Activated CD4-positive, alpha-beta T cell treated with anti-CD3 and anti-CD28 coated beads, Interleukin-2, amount 50 U/mL, for 1 hour (primary cell): ENCODE measurements around the gene BOC.

ENCODE experiments used
- DNase-seq: peaks from one replicate; pipeline ENCODE4 v3.0.0-alpha.2; 2020

Gene BOC

DNA sequence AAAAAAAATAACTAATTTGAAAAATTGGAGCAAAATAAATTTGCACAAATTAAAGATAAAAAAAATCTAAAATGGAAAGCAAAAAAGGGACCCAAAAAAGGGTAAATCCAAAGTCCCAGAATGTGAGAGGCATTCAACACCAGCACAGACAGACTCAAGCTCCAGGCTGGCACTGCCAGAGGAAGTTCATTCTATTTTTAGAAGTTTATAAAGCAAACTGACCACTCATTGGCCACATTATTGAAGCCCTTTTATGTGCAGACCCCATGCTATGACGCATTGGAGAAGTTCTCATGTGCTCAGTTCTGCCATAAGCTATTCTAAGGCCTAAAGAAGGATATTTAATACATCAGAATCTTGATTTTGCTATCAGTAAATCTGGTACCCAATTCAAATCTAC is 17.6 kb upstream of the BOC start:
- DNase-seq = no peak

DNA sequence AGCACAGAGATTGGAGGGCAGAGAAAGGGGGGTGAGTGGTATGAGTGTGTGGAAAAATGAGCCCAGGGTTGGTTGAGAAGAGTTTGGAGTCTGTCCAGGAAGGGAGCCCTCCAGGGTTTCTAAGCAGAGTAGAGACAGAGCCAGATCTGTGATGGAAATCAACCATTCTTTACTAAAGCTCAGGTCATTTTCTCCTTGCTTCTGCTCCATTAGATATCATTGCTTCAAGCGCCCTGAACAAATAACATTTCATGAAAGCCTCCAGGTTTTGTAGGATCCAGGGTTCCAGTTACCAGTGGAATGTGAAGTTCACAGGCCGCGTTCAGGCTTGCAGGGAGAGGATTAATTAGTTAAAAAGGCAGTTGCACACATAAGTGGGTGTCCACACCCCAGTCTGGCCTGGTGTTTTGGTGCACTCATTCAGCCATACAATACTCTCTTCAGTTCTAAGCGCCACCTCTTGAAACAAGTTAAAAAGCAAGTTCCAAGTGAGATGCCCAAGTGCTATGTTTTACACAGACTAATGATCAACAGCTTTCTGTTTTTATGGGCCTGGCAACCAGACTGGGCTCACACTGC is 16.4 kb upstream of the BOC start:
- DNase-seq = no peak

DNA sequence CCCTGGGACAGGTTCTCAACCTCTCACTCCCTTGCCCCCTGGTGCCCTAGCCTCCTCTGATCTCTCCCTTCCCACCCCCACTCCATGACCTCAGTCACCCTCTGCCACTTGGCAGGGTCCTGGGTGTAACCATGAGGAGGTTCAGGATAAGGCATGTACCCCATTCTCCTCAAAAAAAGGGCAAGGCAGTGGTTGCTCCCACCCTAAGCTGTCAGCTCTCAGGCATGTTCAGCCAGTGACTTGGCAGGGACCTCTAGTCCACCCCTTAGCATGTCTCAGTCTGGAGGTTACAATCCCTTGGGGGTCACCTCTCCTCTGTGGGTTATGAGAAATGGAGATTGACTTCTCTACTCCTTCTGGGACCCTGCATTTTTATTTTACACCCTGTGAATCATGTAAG is 11.0 kb upstream of the BOC start:
- no peak for DNase-seq

DNA sequence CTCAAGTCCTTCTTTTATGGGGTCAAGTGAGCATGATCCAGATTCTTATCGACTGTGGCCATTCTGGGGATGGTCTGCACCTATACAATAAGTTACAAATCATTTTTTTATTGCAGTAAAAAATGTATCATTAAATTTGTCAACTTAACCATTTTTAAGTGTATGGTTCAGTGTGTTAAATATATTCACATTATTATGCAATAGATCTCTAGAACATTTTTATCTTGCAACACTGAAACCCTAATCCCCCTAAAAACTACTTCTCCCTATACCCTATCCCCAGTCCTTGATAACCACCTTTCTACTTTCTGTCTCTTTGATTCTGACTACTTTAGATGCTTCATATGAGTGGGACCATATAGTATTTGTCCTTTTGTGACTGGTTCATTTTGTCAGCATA is 10.4 kb upstream of the BOC start:
- DNase-seq = no peak

DNA sequence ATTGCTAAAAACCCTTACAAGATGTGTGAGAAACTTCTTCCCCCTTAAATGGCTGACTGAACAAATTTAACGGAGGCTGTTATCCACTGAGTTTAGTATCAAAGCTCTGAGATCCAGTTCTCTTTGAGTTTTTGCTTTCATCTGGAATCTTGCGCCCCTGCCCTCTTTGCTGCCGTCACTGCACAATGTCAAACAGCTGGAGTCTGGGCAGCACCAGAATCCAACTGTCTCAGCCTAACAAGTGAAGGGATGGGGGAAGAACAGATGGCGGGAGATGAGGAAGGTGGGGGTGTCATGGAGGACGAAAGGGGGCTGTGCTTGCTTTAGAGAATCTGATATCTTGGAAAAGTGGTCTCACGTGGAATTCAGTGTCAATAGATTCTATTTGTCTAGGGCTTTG is 7.0 kb upstream of the BOC start:
- DNase-seq = no peak

DNA sequence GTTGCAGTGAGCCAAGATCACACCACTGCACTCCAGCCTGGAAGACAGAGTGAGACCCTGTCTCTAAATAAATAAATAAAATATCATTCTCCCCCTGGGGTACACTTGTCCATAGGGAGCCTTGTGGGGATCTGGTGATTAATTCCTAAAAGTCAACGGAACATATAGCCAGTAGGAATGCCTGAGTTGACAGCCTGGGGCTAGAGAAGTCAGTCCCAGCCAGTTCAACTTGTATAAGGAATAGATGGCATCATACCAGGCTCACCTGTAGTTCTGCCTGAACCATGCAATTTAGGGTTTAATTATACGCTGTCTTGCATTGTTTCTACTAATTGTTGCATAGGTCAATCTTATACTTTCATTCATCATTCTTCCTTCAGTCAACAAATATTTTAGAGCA is 5.9 kb upstream of the BOC start:
- DNase-seq = no peak

DNA sequence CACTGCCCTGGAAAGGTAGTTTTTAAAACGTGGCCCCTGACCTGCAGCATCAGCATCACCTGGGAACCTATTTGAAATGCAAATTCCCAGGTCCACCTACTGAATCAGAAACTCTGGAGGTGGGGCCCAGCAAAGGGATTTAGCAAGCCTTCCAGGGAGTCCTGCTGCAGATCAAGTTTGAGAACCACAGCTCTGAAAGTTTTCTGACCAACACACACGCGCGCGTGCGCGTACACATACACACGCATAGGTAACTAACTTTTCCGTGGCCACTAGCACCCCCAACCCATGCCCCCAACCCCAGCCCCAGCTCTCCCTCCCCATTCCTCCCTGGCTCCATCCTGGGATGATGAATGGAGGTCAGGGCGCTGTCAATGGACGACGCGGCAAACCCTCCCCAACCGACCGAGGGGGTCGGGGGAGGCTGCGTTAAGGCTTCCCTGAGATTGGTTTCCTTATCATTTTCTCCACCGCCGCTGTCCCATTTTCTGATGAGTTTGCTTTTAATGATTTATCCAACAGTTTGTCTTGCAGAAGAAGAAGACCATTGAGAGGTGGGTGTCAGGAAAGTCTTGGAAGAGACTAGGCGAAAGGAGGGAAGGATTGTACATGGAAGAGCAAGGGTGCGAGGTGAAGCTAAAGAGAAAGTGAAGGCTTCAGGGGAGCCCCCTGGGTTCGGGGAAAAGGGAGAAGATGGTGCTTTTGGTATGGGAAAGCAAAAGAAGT is 590 bp upstream of the BOC start:
- no peak for DNase-seq

DNA sequence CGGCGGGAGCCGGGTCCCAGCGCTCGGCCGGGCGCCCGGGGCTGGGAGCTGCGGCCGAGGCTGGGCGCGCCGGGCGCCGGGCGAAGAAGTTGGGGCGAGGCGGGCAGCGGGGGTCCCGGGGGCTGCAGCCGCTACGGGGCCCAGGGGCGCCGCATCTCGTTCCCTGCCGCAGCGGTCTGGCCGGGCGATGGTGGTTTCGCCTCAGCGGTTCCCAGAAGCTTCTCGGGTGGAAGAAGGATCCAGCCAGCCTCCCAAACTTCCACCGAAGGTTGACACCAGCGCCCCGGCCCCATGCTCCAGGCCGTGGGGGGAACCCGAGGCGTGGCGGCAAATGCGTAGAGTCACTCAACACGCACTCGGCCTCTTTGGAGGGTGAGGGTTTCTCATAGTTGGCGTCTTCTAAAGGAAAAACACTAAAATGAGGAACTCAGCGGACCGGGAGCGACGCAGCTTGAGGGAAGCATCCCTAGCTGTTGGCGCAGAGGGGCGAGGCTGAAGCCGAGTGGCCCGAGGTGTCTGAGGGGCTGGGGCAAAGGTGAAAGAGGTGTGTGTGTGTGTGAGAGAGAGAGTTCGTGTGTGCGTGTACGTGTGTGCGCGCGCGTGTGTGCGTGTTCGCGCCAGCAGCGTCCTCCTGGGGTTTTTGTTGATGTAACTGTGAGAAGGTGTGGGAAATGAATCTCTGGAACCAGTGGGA is 940 bp downstream of the BOC start:
- DNase-seq = no peak

DNA sequence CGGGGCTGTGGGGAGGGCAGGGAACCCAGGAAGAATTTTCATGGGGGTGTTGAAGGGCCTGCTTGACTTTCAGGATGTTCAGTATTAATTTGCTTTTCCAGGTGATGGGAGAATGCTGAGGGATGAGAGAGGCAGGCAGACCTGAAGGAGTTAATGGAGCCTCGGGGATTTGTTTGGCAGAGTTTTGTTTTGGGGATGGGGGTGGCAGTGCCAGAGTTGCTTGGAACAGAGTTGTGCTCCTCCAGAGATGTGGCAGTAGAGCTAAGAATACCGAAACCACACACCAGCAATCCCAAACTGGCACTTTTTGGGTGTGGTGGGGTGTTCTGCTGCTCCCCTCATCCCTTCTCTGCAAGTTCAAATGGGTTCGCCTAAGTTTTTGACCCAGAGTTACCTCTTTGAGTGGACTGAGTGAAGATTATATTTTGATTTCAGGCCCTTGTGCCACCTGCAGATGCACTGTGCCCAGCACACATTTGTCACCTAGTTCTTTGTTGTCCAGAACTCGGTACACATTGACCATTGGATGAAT is 1.6 kb downstream of the BOC start:
- no peak for DNase-seq

DNA sequence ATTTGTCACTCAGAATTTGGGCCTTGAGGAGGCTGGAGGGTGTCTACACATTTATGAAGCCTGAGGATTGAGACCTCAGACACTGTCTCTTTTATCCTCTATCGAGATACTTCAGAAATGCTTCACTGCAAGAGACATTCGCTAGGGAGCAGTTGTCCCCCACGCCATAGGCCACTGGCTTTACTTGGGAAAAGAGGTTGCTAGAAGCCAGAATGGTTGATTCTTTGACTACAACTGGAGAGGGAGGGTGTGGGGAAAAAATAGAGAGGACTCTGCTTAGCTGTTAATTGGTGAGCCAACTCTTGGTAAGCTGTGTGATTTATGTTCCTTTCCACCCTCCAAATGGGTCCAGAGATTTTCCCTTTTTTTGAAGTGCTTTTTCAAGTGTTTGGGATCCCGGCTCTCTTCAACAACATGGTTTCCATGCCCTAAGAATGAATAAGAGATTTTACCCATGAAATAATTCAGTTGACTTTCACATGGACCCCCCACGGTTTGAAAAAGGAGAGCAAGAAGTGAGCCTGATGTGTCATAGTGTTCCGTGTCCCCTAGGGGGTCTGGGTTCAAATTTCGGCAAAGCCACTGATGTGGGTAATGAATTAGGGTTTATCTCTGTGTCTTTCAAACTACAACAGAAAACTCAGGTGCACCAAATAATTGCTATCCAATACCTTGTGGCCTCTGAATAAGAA is 2.7 kb downstream of the BOC start:
- no peak for DNase-seq

DNA sequence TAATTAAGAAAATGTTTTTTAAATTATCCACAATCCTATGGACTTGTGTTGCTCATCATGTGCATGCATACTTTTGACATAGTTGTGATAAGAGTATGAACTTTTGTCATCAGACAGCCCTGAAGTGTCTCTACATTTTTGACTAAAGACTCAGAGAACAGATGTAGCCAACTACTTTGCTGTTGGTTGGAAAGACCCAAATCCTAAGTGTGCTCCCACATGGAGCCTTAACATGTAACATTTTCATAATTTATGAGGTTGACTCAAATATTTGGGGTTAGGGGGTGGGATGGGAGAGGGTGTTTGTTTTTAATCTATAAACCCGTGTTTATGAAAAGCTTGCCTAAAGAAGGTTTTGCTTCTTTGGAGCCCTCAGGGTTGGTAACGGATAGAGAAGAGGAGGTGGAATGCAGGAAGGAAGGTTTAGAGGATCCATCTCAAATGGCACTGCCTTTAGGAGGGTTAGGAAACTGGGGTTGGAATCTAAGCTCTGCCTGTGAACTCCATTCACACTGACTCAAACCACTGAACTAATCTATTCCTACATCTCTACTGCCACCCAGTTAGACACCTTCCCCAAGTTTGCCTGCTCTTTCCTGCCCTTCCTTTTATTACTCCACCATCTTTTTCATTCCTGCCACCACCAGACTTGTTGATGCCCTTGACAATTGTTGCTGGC is 3.7 kb downstream of the BOC start:
- no peak for DNase-seq

DNA sequence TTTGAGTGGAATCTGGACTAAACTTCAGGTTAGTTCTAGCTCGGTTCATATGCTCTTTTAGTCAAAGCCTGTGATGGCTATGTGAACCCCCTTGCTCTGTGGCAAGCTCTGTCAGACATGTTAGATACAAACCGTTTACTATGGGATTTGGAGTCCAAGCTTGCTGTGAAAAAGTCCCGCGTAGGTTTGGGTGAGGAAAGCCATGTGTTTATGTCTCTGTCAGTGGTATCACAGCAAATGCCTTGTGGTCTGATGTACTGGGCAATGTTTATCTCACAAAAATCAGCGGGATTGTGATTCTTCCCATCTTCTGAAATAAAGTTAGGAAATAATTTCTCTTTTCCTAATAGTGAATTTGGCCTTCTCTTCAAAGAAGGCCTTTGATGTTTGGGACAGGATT is 5.0 kb downstream of the BOC start:
- DNase-seq = no peak

DNA sequence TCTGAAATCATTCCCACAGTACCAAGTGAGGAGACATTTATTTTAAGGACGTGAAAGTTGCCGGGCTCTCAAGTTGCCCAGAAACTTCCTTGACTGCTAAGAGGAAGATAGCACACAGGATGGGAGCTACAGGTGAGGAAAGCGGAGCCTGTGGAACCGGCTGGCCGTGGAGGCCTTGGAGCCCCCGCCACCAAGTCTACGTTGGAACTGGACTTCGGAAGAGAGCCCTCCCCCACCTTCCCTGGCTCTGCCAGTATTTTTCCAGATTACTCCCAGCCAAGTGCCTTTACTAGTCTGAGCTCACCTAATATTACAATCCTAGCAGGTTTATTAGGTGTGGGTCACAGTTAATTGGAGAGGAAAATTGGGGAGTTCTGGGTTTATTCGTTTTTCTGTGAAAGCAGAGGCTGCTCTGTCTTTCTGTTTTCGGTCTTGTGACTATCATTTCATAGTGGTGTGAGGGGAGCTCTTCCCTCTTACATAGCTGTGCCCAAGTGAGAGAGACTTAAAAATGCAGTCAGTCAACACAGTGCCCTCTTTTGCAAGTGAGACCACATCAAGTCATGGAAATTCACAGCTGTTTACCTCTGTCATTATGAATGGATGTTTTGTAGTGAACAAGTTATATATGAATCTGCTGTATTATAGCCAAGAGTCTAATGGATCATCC is 6.8 kb downstream of the BOC start:
- no peak for DNase-seq

DNA sequence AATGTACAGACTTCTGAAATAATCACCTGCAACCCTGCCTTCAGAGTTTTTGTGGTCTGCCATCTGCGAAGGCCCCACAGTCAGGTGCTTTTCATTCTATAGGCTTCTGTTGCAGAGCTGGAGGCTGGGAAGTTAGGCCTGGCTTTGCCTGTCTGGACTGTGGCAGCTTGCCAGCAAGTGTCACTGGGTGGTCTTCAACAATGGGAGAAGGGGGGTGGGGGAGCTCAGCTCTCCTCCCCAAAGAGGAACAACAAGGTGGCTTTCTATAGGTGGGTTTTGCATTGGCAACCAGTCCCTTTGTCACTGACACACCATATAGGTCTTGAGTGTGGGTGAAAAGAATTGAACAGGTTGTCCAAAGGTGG is 7.3 kb downstream of the BOC start:
- no peak for DNase-seq

DNA sequence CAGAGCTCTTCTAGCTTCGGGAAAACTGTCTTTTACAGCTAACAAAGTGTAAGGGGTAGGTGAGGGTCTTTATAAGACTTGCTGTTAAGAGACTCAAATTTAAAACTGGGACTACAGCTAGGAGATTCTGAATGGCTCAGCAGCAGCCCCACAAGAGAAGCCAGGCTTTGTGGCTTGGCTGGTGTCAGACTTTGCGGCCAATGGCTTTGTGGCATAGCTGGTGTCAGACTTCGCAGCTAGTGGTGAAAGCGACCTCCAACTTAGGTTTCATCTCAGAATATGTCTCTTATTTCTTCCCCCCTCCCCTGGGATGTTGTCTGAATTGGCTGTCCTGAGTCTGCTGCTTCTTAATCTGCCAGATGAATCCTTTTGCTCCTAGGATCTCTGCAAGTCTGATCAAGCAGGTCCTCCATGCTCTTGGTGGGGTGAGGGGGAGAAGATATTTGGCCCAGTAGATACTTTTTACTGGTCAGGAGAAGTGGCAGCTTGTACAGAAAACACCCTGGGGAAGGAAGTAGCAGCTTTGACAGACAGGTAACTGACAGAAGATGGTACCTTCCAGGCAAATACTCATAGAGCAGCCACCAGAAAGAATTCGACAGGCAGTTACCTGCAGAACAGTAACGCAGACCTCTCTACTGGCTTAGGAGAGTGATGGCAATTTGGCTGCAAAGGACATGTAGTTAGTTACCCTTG is 8.4 kb downstream of the BOC start:
- DNase-seq = no peak

DNA sequence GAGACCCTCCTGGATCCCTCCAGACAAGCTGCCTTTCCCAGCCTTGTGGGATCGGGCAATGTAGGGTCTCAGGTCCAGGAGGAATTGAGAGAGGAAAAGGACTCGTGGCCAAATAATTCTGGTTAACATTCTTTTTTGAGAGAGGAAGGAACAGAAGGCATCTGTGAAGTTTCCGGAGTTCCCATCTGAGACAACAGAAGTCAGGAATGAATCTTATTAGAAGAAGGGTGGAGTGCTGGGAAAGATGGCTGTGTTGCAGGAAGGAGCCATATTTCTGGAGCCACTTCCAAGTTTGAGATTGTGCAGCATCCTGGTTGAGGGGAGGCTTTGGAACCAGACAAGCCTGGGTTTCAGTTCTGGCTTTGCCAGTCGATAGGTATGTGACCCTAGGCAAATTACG is 9.4 kb downstream of the BOC start:
- no peak for DNase-seq

DNA sequence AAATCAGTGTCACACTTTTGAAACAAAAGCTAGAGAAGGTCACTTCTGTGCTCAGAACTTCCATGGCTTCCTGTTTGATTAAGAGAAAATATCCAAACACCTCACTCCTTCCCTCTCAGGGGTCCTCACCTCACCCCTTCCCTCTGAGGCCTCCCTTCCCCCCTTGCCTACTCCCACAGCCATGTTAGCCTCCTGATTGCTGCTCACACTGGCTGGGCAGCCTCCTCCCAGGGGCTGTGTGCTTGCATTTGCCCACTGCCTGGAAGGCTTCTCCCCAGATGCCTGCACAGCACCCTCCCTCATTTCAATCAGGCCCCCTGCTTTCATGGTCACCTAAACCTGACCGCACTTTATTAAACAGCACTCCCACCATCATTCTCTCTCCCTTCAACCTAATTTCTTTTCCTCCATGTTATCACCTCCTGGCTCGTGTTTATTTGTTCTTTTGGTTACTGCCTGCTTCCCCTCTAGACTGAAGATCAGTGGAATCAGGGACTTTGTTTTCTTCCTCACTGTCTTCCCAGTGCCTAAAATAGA is 10.4 kb downstream of the BOC start:
- DNase-seq = no peak

DNA sequence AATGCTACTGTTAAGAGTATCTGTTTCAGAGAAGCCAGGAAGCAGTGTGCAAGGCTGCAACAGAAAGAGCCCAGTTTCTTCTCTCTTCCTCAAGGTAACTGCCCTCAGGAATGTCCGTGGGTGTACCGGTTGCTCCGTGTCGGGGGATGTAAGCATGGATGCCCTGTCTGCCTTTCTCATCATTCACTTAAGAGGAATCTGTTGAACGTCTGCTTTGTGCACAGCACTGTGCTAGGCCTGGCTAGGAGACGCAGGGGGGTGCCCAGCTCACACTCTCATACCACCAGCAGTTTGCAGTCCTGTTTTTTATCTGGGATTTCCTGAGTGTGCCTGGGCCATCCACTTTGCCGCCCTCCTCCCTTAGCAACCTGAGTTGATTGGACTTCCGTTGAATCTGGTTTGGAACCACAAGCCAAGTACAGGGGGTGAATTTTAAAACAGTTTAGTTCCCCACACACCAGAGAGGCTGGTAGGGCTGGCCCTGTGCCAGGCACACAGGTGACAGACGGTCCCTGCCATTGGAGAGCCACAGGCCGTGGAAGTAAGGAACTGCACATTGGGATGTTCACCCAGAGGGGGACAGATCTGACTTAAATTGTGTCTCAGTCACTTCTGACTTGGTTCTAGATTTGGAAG is 11.2 kb downstream of the BOC start:
- no peak for DNase-seq

DNA sequence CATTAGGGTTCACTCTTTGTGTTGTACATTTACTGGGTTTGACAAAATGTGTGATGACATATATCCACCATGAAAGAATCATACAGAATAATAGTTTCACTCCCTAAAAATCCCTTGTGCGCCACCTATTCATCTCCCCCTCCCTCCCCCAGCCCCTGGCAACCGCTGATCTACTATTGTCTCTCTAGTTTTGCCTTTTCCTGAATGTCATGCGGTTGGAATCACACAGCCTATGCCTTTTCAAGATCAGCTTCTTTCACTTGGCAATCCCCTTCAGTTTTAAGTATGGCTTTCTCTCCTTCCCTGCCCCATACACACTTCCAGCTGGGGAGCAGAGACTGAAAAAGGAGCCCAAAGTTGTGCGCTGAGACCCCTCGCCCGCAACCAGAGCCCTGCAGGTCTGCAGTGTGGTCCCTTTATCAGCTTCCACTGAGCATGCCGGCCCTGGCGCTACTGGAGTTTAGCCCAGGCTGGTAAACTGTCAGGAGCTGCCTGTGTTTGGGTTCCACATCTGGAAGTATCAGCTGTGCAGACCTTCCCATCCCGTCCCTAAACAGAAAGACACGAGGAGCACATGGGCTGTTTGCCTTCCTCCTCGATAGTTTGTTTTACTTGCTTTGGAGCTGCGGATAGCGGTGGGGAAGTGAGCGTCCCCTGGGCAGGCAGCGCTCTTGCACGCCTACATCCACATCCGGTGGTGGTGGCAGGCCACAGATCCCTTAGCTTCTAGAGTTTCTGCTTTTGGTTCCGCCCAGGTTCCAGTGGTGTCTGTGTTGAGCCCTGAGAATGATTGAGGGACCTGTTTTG is 12.3 kb downstream of the BOC start:
- DNase-seq = no peak

DNA sequence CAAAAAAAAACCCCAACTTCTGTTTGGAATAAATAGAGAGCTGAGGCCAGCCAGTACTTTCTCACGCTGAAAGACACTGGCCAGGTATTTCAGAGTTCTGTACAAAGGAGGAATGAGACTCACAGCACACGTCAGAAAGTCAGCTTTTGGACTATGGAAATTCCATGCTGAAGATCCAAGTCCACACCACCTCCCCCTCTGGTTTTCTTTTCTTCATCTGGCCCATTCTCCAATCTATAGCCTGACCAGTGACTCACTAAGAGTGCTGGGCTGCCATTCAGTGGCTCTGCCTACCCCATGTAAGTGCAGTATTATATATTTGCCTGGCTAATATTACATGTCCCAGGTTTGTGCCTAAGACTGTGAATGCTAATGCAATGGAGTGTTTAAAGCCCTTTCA is 13.9 kb downstream of the BOC start:
- DNase-seq = no peak
